ENCODE results near the gene TPI1.

- TF ChIP-seq FOXP2 (optimal IDR thresholded peaks at IDR 0.05; ENCODE audit: borderline replicate concordance, extremely low read depth, extremely low read length, insufficient read depth) (no peak), POLR2AphosphoS5 (IDR thresholded peaks at IDR 0.05; ENCODE audit: low read depth, low read length) (no peak), REST (IDR thresholded peaks at IDR 0.05; ENCODE audit: insufficient read depth in 1 of 2, low read depth in 2 of 2, low read length in 2 of 2) (no peak)
These were observed 45.0 kb downstream of the TPI1 start for GRCh38 chr12:6912164-6912935.

Data from PFSK-1 (cell line).